ENCODE measurements around the gene CD27.

- no peak for TF ChIP-seq CTCF (IDR thresholded peaks at IDR 0.05)
- TF ChIP-seq POLR2A (IDR thresholded peaks at IDR 0.05) = no peak
- no peak for TF ChIP-seq POLR2AphosphoS5 (IDR thresholded peaks at IDR 0.05)
These were observed 6.4 kb upstream of the CD27 start for GRCh38 chr12:6438345-6438744.
